ENCODE data around the gene MAD2L2. TPM values are rescaled to one million over a fixed set of nuclear protein-coding genes. Genes with fewer than 3 reads are reported as not detected.
"Not testable (repeated sequence)": the region's sequence is repeated elsewhere in the genome, so short reads cannot be mapped to it uniquely, and the experiment has no call there.

MAD2L2 gene
- total and polyA plus RNA-seq, 2 experiments from 2014 or later: 92.7 to 115 TPM

DNA sequence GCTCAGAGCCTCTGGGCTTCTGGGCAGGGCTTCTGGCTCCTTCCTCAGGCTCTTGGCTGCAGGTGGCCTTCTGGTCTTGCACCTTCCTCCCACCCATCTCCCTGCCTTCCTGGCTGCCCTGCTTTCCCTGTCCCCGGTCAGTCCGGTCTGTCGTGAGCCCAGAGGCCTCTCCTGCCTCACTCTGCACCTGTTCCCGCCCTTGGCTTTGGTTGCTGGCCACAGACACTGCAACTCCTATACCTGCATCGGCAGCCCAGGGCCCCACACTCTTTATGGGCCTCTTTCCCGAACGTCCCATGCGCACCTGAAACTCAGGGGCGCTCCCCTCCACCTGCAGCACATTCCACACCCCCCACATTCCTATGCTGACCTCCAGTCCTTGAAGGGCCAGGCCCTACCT is 34.6 kb downstream of the MAD2L2 start:
- DNase-seq (ENCODE audit: low read depth in 1 of 2, low spot score in 1 of 2): no peak
- Histone ChIP-seq H3K9me3 (ENCODE audit: low read depth) (no peaks in the 10 kb centered on the region), H3K4me1 (ENCODE audit: low read depth) (no peaks in the 10 kb centered on the region), H3K36me3 (no peaks in the 10 kb centered on the region), H3K27ac (no peak overlapping the region), H3K4me3 (no peak overlapping the region), H3K27me3 (peaks cover 15% of the 10 kb centered on the region)
- TF ChIP-seq, protein P1, sequence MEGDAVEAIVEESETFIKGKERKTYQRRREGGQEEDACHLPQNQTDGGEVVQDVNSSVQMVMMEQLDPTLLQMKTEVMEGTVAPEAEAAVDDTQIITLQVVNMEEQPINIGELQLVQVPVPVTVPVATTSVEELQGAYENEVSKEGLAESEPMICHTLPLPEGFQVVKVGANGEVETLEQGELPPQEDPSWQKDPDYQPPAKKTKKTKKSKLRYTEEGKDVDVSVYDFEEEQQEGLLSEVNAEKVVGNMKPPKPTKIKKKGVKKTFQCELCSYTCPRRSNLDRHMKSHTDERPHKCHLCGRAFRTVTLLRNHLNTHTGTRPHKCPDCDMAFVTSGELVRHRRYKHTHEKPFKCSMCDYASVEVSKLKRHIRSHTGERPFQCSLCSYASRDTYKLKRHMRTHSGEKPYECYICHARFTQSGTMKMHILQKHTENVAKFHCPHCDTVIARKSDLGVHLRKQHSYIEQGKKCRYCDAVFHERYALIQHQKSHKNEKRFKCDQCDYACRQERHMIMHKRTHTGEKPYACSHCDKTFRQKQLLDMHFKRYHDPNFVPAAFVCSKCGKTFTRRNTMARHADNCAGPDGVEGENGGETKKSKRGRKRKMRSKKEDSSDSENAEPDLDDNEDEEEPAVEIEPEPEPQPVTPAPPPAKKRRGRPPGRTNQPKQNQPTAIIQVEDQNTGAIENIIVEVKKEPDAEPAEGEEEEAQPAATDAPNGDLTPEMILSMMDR (IDR thresholded peaks at IDR 0.05; ENCODE audit: low read depth, low read length): no peak

DNA sequence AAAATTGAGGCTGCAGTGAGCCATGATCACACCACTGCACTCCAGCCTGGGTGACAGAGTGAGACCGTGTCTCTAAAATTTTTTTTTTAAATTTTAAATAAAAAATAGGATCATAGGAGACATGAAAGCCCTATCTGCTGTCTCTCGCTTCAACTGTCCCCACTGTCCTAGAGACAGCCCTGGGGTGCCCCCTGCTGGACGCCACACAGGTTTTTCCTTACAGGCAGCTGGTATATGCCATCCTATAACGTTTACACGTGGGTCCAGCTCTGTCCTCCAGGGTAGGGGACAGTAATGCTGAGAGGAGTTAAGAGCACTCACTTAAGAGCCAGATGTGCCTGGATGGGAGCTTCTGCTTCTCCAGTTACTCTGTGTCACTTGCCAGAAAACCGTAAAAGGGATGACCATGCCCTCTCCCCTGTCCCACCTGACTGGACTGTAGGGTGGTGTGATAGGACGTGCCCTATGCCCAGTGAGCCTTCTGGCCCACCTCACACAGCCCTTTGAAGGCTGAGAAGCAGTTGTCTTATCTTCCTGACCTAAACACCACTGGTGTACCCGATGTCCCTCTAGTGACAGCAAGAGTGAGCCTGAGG is 35.2 kb downstream of the MAD2L2 start:
- TF ChIP-seq, protein P1 (IDR thresholded peaks at IDR 0.05; ENCODE audit: low read depth, low read length): peak; percentile 81
- DNase-seq (ENCODE audit: low read depth in 1 of 2, low spot score in 1 of 2): peak; percentile 80 to 89
- Histone ChIP-seq H3K4me3 (no peak overlapping the region), H3K9me3 (ENCODE audit: low read depth) (no peaks in the 10 kb centered on the region), H3K27ac (no peak overlapping the region), H3K4me1 (ENCODE audit: low read depth) (no peaks in the 10 kb centered on the region), H3K36me3 (no peaks in the 10 kb centered on the region), H3K27me3 (peaks cover 10% of the 10 kb centered on the region)

DNA sequence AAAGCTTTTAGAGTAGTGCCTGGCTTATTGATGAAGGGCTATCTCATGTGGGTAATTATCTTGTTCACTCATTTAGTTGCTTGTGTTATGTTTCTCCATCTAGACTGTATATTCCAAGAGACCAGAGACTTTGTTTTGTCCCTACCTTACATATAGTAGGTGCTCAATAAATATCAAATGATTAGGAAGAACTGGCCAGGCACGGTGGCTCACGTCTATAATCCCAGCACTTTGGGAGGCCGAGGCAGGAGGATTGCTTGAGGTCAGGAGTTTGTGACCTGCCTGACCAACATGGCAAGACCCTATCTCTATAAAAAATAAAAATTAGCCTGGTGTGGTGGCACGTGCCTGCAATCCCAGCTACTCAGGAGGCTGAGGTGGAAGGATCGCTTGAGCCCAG is 35.7 kb downstream of the MAD2L2 start:
- H3K4me1 ChIP-seq (ENCODE audit: low read depth): no peaks in the 10 kb centered on the region
- H3K27me3 ChIP-seq: peaks cover 7% of the 10 kb centered on the region
- DNase-seq (ENCODE audit: low read depth in 1 of 2, low spot score in 1 of 2): no peak
- H3K4me3 ChIP-seq: no peak overlapping the region
- TF ChIP-seq, protein P1 (IDR thresholded peaks at IDR 0.05; ENCODE audit: low read depth, low read length): no peak
- no peaks in the 10 kb centered on the region for H3K9me3 ChIP-seq (ENCODE audit: low read depth)
- no peaks in the 10 kb centered on the region for H3K36me3 ChIP-seq
- no peak overlapping the region for H3K27ac ChIP-seq

- H3K36me3 ChIP-seq: no peaks in the 10 kb centered on the region
- no peak for DNase-seq (ENCODE audit: low read depth in 1 of 2, low spot score in 1 of 2)
These were observed 37.2 kb downstream of the MAD2L2 start for GRCh38 chr1:11643782-11644181.

DNA sequence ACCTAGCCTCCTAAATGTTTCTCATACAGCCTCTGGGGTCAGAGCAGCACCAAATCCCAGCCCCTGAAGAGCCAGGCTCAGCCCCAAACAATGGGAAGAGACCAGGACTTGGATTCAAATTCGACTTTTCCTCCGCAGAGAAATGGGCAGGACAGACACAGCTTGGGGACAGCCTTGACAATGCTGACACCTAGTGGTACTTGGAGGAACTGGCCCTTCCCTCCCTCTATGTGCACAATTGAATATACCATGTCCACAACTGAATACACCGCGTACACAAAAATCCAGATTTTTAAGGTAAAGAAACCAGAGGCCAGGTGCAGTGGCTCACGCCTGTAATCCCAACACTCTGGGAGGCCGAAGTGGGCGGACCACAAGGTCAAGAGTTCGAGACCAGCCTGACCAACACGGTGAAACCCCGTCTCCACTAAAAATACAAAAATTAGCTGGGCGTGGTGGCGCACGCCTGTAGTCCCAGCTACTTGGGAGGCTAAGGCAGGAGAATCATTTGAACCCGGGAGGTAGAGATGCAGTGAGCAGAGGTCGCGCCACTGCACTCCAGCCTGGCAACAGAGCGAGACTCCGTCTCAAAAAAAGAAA is 38.4 kb downstream of the MAD2L2 start:
- DNase-seq (ENCODE audit: low read depth in 1 of 2, low spot score in 1 of 2): peak; percentile 66 to 75
- not testable (repeated sequence) for H3K4me3 ChIP-seq

More at GRCh38 chr1:11643782-11644181, 37.2 kb downstream of the MAD2L2 start:
- H3K4me1 ChIP-seq (ENCODE audit: low read depth): no peaks in the 10 kb centered on the region
- H3K27me3 ChIP-seq: no peaks in the 10 kb centered on the region
- H3K9me3 ChIP-seq (ENCODE audit: low read depth): no peaks in the 10 kb centered on the region
- H3K4me3 ChIP-seq: no peak overlapping the region
- TF ChIP-seq, protein P1 (IDR thresholded peaks at IDR 0.05; ENCODE audit: low read depth, low read length): no peak
- no peak overlapping the region for H3K27ac ChIP-seq

More for the DNA sequence above, 38.4 kb downstream of the MAD2L2 start:
- H3K9me3 ChIP-seq (ENCODE audit: low read depth); H3K36me3 ChIP-seq; H3K27me3 ChIP-seq; H3K4me1 ChIP-seq (ENCODE audit: low read depth); H3K27ac ChIP-seq: not testable (repeated sequence)
- TF ChIP-seq, protein P1 (IDR thresholded peaks at IDR 0.05; ENCODE audit: low read depth, low read length): peak; percentile 97

Measured in cardiac muscle cell (in vitro differentiated cells and primary cell).